Activated gamma-delta T cell (primary cell): Measurements from ENCODE around the gene PCBD2.
"Not testable (repeated sequence)": the region's sequence is repeated elsewhere in the genome, so short reads cannot be mapped to it uniquely, and the experiment has no call there.

Experiments used
- DNase-seq: peaks from one replicate; lab custom pipeline; 2025; lab: John Stamatoyannopoulos, UW

Gene PCBD2

GRCh38 chr5:134906811-134907210 is 1.9 kb downstream of the PCBD2 start:
- no peak for DNase-seq

GRCh38 chr5:134910752-134911151 is 5.8 kb downstream of the PCBD2 start:
- not testable (repeated sequence) for DNase-seq

- DNase-seq, result no peak
Measured at GRCh38 chr5:134911285-134912206, 6.6 kb downstream of the PCBD2 start.

GRCh38 chr5:134913254-134913653 is 8.3 kb downstream of the PCBD2 start:
- DNase-seq, result no peak

- no peak for DNase-seq
Measured at GRCh38 chr5:134913795-134914194, 8.9 kb downstream of the PCBD2 start.

- DNase-seq, result no peak
Measured at GRCh38 chr5:134917070-134917815, 12.3 kb downstream of the PCBD2 start.

- no peak for DNase-seq
Measured at GRCh38 chr5:134918861-134919260, 13.9 kb downstream of the PCBD2 start.

- no peak for DNase-seq
Measured at GRCh38 chr5:134920848-134921575, 16.1 kb downstream of the PCBD2 start.

- DNase-seq, result no peak
Measured at GRCh38 chr5:134932508-134932907, 27.6 kb downstream of the PCBD2 start.

- DNase-seq, result no peak
Measured at GRCh38 chr5:134934202-134934601, 29.3 kb downstream of the PCBD2 start.

GRCh38 chr5:134935711-134936602 is 31.0 kb downstream of the PCBD2 start:
- DNase-seq, result no peak

GRCh38 chr5:134937526-134937925 is 32.6 kb downstream of the PCBD2 start:
- DNase-seq, result no peak

- DNase-seq, result no peak
Measured at GRCh38 chr5:134938030-134938429, 33.1 kb downstream of the PCBD2 start.

- DNase-seq, result no peak
Measured at GRCh38 chr5:134939500-134939899, 34.6 kb downstream of the PCBD2 start.

- no peak for DNase-seq
Measured at GRCh38 chr5:134943547-134943946, 38.6 kb downstream of the PCBD2 start.

GRCh38 chr5:134944630-134945029 is 39.7 kb downstream of the PCBD2 start:
- DNase-seq, result no peak

- no peak for DNase-seq
Measured at GRCh38 chr5:134945041-134945440, 40.1 kb downstream of the PCBD2 start.

- no peak for DNase-seq
Measured at GRCh38 chr5:134948911-134949310, 44.0 kb downstream of the PCBD2 start.

GRCh38 chr5:134949316-134949715 is 44.4 kb downstream of the PCBD2 start:
- no peak for DNase-seq

GRCh38 chr5:134957920-134958608 is 53.1 kb downstream of the PCBD2 start:
- DNase-seq, result no peak

- DNase-seq, result no peak
Measured at GRCh38 chr5:134958755-134959154, 53.8 kb downstream of the PCBD2 start.
